Osteoblast (primary cell): ENCODE results near the gene SLC27A6. TPM values are rescaled to one million over a fixed set of nuclear protein-coding genes. Genes with fewer than 3 reads are reported as not detected.

Experiments
- DNase-seq: peaks from one replicate; pipeline ENCODE4 v3.0.0; 2011; ENCODE audit warnings: low spot score, mixed read lengths; ENCODE audit not compliant: insufficient read length; ENCODE audit errors: missing footprints
- H2AFZ ChIP-seq: 2 replicates; pipeline ENCODE4 v1.6.0; 2011; ENCODE audit warnings: mild to moderate bottlenecking, low read length
- H3K27ac ChIP-seq: 2 replicates; pipeline ENCODE4 v1.5.1; 2011; ENCODE audit warnings: mild to moderate bottlenecking, low read depth, low read length, moderate library complexity
- H3K27me3 ChIP-seq: 2 replicates; pipeline ENCODE4 v1.6.0; 2012; ENCODE audit warnings: mild to moderate bottlenecking, control low read depth, inconsistent platforms, low read length, moderate library complexity; ENCODE audit not compliant: insufficient read depth
- H3K36me3 ChIP-seq: 2 replicates; pipeline ENCODE4 v1.5.1; 2011; ENCODE audit warnings: mild to moderate bottlenecking, low read length, control low read depth, moderate library complexity; ENCODE audit not compliant: insufficient read depth
- H3K4me1 ChIP-seq: 2 replicates; pipeline ENCODE4 v1.5.1; 2011; ENCODE audit warnings: mild to moderate bottlenecking, low read length, control low read depth, moderate library complexity; ENCODE audit not compliant: insufficient read depth
- H3K4me2 ChIP-seq: 2 replicates; pipeline ENCODE4 v1.6.0; 2011; ENCODE audit warnings: mild to moderate bottlenecking, low read length; ENCODE audit not compliant: insufficient read depth
- H3K4me3 ChIP-seq: fragments of 200-600 bp; sonication (generic); 3 replicates; pipeline ENCODE4 v1.5.1; 2012; ENCODE audit warnings: mild to moderate bottlenecking, low read length, inconsistent platforms; ENCODE audit not compliant: insufficient read depth
- H3K79me2 ChIP-seq: 2 replicates; pipeline ENCODE4 v1.6.0; 2012; ENCODE audit warnings: mild to moderate bottlenecking, low read length, control low read depth, inconsistent platforms; ENCODE audit not compliant: insufficient read depth
- H3K9me3 ChIP-seq: 2 replicates; pipeline ENCODE4 v1.5.1; 2011; ENCODE audit warnings: low read depth, low read length, control low read depth
- H4K20me1 ChIP-seq: 2 replicates; pipeline ENCODE4 v1.6.0; 2012; ENCODE audit warnings: mild to moderate bottlenecking, low read length, control low read depth; ENCODE audit not compliant: insufficient read depth
- total RNA-seq: library from RNA; depleted of rRNA; stranded (reverse); fragments of >200 nt; gene quantifications from 2 replicates; pipeline ENCODE4 v1.2.3, GENCODE V29; 2012
- TF ChIP-seq, protein P1 (sequence below): IDR thresholded peaks from 2 replicates; pipeline ENCODE4 v1.5.1; 2011; ENCODE audit warnings: mild to moderate bottlenecking, low read depth, low read length, moderate library complexity; ENCODE audit errors: extremely low read depth

The SLC27A6 gene, protein sequence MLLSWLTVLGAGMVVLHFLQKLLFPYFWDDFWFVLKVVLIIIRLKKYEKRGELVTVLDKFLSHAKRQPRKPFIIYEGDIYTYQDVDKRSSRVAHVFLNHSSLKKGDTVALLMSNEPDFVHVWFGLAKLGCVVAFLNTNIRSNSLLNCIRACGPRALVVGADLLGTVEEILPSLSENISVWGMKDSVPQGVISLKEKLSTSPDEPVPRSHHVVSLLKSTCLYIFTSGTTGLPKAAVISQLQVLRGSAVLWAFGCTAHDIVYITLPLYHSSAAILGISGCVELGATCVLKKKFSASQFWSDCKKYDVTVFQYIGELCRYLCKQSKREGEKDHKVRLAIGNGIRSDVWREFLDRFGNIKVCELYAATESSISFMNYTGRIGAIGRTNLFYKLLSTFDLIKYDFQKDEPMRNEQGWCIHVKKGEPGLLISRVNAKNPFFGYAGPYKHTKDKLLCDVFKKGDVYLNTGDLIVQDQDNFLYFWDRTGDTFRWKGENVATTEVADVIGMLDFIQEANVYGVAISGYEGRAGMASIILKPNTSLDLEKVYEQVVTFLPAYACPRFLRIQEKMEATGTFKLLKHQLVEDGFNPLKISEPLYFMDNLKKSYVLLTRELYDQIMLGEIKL
- not detected in 2 replicates for total RNA-seq

DNA sequence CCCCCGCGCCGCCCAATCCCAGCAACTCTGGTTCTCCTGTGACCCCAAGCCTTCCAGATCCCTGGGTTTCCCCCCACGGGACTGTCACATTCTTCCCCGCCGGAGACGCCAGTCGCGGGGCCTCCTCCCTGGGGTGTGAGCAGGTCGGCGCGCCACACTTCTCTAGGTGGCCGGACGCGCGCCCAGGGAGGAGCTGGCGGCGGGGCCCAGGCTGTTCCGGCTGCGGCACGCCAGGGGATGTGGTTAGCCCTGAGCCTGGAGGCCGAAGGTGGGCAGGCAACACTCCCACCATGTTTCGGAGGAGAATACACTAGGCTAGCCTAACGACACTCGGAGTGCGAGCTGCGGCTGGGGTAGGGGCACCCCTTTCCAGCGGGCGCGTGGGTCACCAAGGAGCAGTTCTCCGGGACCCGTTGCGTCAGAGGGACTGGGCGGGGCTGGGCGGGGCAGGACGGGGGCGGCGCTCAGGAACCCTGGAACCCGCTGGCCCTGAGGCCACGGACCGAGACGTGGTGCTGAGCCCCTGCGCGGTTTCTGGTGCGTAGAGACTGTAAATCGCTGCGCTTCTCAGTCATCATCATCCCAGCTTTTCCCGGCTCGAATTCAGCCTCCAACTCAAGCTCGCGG is at the start of gene SLC27A6:
Gene SLC27A6 (plus strand): TSS at position 478 of the 627 bp plus-strand sequence. CDS start 650 bp downstream, outside the sequence.
- no peak within 1 kb of the TSS for H3K27ac ChIP-seq
- no peaks in the 10 kb centered on the region for H3K4me1 ChIP-seq
- H3K9me3 ChIP-seq: no peaks in the 10 kb centered on the region
- H3K4me2 ChIP-seq: no peak within 1 kb of the TSS
- no peak within 1 kb of the TSS for H3K4me3 ChIP-seq
- H4K20me1 ChIP-seq: no peaks in the 10 kb centered on the region
- TF ChIP-seq, protein P1, sequence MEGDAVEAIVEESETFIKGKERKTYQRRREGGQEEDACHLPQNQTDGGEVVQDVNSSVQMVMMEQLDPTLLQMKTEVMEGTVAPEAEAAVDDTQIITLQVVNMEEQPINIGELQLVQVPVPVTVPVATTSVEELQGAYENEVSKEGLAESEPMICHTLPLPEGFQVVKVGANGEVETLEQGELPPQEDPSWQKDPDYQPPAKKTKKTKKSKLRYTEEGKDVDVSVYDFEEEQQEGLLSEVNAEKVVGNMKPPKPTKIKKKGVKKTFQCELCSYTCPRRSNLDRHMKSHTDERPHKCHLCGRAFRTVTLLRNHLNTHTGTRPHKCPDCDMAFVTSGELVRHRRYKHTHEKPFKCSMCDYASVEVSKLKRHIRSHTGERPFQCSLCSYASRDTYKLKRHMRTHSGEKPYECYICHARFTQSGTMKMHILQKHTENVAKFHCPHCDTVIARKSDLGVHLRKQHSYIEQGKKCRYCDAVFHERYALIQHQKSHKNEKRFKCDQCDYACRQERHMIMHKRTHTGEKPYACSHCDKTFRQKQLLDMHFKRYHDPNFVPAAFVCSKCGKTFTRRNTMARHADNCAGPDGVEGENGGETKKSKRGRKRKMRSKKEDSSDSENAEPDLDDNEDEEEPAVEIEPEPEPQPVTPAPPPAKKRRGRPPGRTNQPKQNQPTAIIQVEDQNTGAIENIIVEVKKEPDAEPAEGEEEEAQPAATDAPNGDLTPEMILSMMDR: no peak
- H3K79me2 ChIP-seq: no peaks in the 10 kb centered on the region
- no peak within 1 kb of the TSS for H2AFZ ChIP-seq
- no peaks in the 10 kb centered on the region for H3K36me3 ChIP-seq
- DNase-seq: peak; percentile 41
- H3K27me3 ChIP-seq: no peaks in the 10 kb centered on the region

DNA sequence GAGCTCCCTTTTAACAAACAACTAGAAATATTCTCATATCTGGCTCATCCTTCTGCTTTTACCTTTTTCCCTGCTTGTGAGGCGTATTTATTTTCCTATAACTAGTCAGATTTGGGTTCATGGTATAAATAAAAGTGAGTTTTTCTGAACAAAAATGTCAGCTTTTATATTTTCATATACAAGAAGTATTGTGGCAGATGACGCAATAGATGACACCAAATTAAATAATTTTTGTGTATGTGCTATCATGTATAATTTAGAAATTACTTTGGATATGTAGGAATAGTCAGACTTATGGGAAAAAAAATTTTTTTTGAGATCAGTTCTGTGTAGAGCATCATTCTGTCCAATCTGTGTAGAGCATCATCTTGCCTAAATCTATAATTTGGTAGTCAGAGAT is 45.7 kb upstream of the SLC27A6 start:
- no peak overlapping the region for H3K27ac ChIP-seq
- no peak overlapping the region for H3K4me2 ChIP-seq
- no peaks in the 10 kb centered on the region for H3K4me1 ChIP-seq

DNA sequence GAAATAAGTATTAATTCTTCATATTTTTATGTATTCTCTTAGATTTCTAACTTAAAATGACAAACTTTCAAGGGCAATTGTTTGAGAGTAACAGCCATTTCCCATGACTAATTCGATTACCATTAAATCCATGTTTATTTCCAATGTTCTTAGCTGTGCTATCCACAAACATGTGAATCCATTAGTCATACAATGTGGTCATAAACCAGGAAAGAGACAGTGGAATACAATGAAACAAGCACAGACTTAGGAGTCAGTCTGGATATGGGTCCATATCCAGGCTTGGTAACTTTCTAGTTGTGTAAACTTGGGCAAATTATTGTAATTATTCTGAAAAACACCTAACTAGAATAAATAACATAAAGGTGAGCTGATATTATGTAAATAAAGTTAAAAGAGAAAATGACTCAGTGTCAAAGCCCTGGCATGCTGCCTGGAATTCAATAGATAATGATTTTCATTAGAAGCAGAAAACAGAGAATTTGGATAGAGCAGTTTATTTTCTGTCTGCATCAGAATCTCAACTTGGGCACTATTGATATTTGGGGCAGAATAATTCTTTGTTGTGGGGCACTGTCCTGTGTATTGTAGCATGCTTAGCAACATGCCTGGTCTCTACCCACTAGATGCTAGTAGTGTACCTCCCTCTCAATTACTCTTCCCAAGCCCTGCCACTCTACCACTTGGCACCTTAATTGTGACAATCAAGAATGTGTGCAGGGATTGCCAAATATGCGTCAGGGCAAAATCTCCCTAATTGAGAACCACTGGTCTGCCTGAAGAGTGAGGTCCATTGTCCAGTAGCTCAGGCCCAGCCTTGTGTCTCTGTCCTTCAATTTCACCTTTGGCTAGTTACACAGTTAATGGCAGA is 44.7 kb upstream of the SLC27A6 start:
- Histone ChIP-seq H3K4me1 (no peaks in the 10 kb centered on the region), H2AFZ (no peak overlapping the region), H3K9me3 (no peaks in the 10 kb centered on the region), H3K79me2 (no peaks in the 10 kb centered on the region), H3K36me3 (no peaks in the 10 kb centered on the region), H4K20me1 (no peaks in the 10 kb centered on the region), H3K4me2 (no peak overlapping the region), H3K27me3 (no peaks in the 10 kb centered on the region), H3K4me3 (no peak overlapping the region), H3K27ac (no peak overlapping the region)
- TF ChIP-seq, protein P1: no peak
- no peak for DNase-seq

More for the DNA sequence above, 45.7 kb upstream of the SLC27A6 start:
- Histone ChIP-seq H2AFZ (no peak overlapping the region), H3K27me3 (no peaks in the 10 kb centered on the region), H3K9me3 (no peaks in the 10 kb centered on the region), H3K4me3 (no peak overlapping the region), H4K20me1 (no peaks in the 10 kb centered on the region), H3K36me3 (no peaks in the 10 kb centered on the region), H3K79me2 (no peaks in the 10 kb centered on the region)
- TF ChIP-seq, protein P1: no peak
- no peak for DNase-seq
